ENCODE results near the gene SCCPDH. TPM values are rescaled to one million over a fixed set of nuclear protein-coding genes. Genes with fewer than 3 reads are reported as not detected.

SCCPDH gene
- total and polyA plus RNA-seq, 2 donors (not counting 1 experiment from before 2014, with no cell fraction given), result 1.7 to 6.6 TPM

GRCh38 chr1:246705368-246705767, 18.8 kb upstream of the SCCPDH start:
- Histone ChIP-seq H4K20me1 (ENCODE audit: control insufficient read depth, insufficient read depth, low read length, poor library complexity, severe bottlenecking) (no peaks in the 10 kb centered on the region), H3K27me3 (replicated peaks in 1 of 4; ENCODE audit: control extremely low read depth in 1 of 4, control insufficient read depth in 3 of 4, insufficient read depth in 4 of 4, low read length in 3 of 4) (no peaks in the 10 kb centered on the region), H3K36me3 (replicated peaks in 1 of 2; ENCODE audit: control extremely low read depth in 1 of 2, control insufficient read depth in 1 of 2, extremely low read depth in 1 of 2, insufficient read depth in 2 of 2, low read length in 1 of 2) (no peaks in the 10 kb centered on the region), H3K4me3 (ENCODE audit: control extremely low read depth in 1 of 5, extremely low read depth in 1 of 5, insufficient read depth in 1 of 5, low read depth in 2 of 5, low read length in 4 of 5) (no peak overlapping the region), H3K79me2 (ENCODE audit: control insufficient read depth, insufficient read depth, low read length) (no peaks in the 10 kb centered on the region), H3K9me3 (ENCODE audit: control extremely low read depth in 1 of 3, control insufficient read depth in 2 of 3, insufficient read depth in 1 of 3, low read length in 2 of 3) (peaks cover 0 to 3% (median 0%) of the 10 kb centered on the region in 3 donors), H3K4me2 (replicated peaks; ENCODE audit: low read depth, low read length, poor library complexity, severe bottlenecking) (no peak overlapping the region), H3K4me1 (ENCODE audit: control insufficient read depth in 2 of 2, insufficient read depth in 2 of 2, low read length in 2 of 2) (no peaks in the 10 kb centered on the region), H3K27ac (ENCODE audit: low read length in 2 of 2) (no peak overlapping the region), H3K9ac (ENCODE audit: low read length) (no peak overlapping the region), H2AFZ (ENCODE audit: insufficient read depth, low read depth, low read length, poor library complexity, severe bottlenecking) (no peak overlapping the region)
- CTCF ChIA-PET, result no interaction called here
- ATAC-seq (ENCODE audit: low read depth), result no peak
- intact Hi-C loops (cut with micrococcal nuclease), result no loop called here
- no peaks in the 10 kb centered on the region for H3K9me3 Mint-ChIP-seq (ENCODE audit: insufficient read depth)
- no peak overlapping the region for H3K27ac Mint-ChIP-seq
- H3K4me1 Mint-ChIP-seq, result no peaks in the 10 kb centered on the region
- DNase-seq, result no peak
- WGBS (ENCODE audit: insufficient coverage), result no CpG with 5 or more reads among the region's 3 CpGs
- POLR2A ChIA-PET, result no interaction called here
- H3K4me3 Mint-ChIP-seq, result no peak overlapping the region
- no peak for TF ChIP-seq CTCF (IDR thresholded peaks at IDR 0.05)
- no peak for TF ChIP-seq EZH2 (IDR thresholded peaks at IDR 0.05; ENCODE audit: borderline replicate concordance, insufficient read depth, low read depth, low read length, poor library complexity, severe bottlenecking)
- peaks cover 3% of the 10 kb centered on the region for H3K27me3 Mint-ChIP-seq

DNA sequence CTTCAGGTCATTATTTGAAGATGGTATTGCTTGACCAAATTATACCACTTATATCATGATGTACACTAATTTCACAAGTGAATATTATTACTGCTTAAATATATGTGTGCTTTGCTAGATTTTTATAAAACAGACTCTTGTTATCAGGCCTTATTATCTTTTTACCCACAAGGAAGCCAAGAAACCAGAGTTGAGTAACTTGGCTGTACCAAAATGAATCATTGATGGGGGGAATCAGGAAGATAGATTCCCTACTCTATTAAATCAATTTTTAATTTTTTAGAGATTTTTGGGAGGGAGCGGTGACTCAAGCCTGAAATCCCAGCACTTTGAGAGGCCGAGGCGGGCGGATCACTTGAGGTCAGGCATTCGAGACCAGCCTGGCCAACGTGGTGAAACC, 16.0 kb upstream of the SCCPDH start:
- Histone ChIP-seq H3K4me2 (replicated peaks; ENCODE audit: low read depth, low read length, poor library complexity, severe bottlenecking) (no peak overlapping the region), H3K4me1 (ENCODE audit: control insufficient read depth in 2 of 2, insufficient read depth in 2 of 2, low read length in 2 of 2) (no peaks in the 10 kb centered on the region), H2AFZ (ENCODE audit: insufficient read depth, low read depth, low read length, poor library complexity, severe bottlenecking) (no peak overlapping the region), H3K27me3 (replicated peaks in 1 of 4; ENCODE audit: control extremely low read depth in 1 of 4, control insufficient read depth in 3 of 4, insufficient read depth in 4 of 4, low read length in 3 of 4) (no peaks in the 10 kb centered on the region), H3K9me3 (ENCODE audit: control extremely low read depth in 1 of 3, control insufficient read depth in 2 of 3, insufficient read depth in 1 of 3, low read length in 2 of 3) (peaks cover 0 to 4% (median 0%) of the 10 kb centered on the region in 3 donors), H3K36me3 (replicated peaks in 1 of 2; ENCODE audit: control extremely low read depth in 1 of 2, control insufficient read depth in 1 of 2, extremely low read depth in 1 of 2, insufficient read depth in 2 of 2, low read length in 1 of 2) (no peaks in the 10 kb centered on the region), H3K9ac (ENCODE audit: low read length) (no peak overlapping the region), H3K27ac (ENCODE audit: low read length in 2 of 2) (no peak overlapping the region), H3K4me3 (ENCODE audit: control extremely low read depth in 1 of 5, extremely low read depth in 1 of 5, insufficient read depth in 1 of 5, low read depth in 2 of 5, low read length in 4 of 5) (no peak overlapping the region), H3K79me2 (ENCODE audit: control insufficient read depth, insufficient read depth, low read length) (no peaks in the 10 kb centered on the region), H4K20me1 (ENCODE audit: control insufficient read depth, insufficient read depth, low read length, poor library complexity, severe bottlenecking) (no peaks in the 10 kb centered on the region)
- TF ChIP-seq CTCF (IDR thresholded peaks at IDR 0.05) (no peak), EZH2 (IDR thresholded peaks at IDR 0.05; ENCODE audit: borderline replicate concordance, insufficient read depth, low read depth, low read length, poor library complexity, severe bottlenecking) (no peak)
- H3K4me1 Mint-ChIP-seq, result no peaks in the 10 kb centered on the region
- H3K27ac Mint-ChIP-seq, result no peak overlapping the region
- ChIA-PET POLR2A (no interaction called here), CTCF (no interaction called here)
- no peak for DNase-seq
- no peak overlapping the region for H3K4me3 Mint-ChIP-seq
- no peak for ATAC-seq (ENCODE audit: low read depth)
- H3K9me3 Mint-ChIP-seq (ENCODE audit: insufficient read depth), result peaks cover 3% of the 10 kb centered on the region
- intact Hi-C loops (cut with micrococcal nuclease), result no loop called here
- peaks cover 11% of the 10 kb centered on the region for H3K27me3 Mint-ChIP-seq
- no CpG with 5 or more reads among the region's 6 CpGs for WGBS (ENCODE audit: insufficient coverage)
